Activated T-helper 1 cell treated with Interleukin-2 at 50 U/mL for 16 hours (primary cell): ENCODE data around the gene ZNF80.
A peak's percentile ranks its signal among the peaks of the same experiment; 100 is the strongest.

ENCODE experiments used
- DNase-seq: peaks from one replicate; pipeline ENCODE4 v3.0.0-alpha.2; 2020; ENCODE audit warnings: low read depth

ZNF80 gene

DNA sequence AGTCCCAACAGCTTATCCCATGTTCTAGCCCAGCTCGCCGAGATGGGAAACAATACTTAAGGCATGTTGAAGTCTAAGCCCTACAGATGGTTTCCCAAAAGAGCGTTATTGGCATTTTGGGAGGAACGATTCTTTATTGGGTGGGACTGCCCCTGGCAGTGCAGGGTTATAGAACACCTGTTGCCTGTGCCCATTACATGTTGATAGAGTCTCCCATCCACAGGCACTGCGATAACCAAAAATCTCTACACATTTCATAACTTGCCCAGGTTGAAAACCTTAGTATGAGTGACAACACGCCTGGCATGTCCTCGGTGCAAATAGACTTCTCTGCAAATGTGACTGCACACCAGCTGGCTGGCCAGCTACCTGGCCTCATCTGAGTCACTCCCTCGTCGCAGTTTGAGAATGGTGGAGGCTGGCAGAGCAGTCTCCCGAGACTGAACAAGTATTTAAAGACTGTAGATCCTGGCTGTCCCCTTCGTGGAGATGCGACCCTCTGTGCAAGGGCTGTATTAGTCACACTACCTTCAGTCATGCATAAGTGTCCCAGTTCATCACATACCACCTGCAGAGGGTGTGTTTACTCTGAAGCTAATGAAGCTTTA lies 18.7 kb downstream of the ZNF80 start:
- DNase-seq, result no peak

DNA sequence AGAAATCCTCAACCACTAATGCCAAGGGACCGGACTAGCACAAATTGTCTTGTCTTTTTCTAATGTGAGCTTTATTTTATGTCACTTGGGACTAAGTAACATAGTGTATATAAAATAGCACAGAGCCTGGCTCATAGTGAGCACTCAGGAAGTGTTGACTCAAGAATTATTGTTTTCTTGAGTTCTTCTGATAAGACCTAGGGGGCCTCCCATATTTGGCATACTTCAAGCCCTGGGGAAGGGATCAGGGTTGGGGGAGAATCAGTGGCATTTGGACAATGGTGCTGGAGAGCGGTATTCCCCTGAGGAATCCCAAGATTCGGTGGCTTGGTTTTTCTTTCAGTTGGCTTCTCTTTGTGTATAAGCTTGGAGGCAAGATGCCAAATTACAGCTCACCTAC lies 19.4 kb downstream of the ZNF80 start:
- DNase-seq, result no peak

DNA sequence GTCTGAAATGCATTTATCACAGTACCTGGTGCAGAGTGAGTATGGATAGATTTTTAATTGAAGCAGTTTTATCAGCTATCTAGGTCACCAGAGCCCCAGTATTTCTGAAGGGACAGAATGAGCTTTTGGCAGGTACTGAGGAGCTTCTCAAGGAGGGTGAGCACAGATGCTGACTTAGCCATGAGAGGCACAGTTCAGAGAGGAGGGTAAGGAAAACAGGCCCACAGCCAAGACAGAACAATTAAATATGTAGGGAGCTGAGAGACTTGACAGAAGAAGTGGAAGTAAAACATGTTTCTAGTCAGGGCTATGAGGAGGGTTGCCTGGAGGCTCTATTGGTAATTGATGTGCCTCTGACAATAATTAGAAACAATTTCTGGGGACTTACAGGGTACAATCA lies 20.1 kb downstream of the ZNF80 start:
- no peak for DNase-seq

DNA sequence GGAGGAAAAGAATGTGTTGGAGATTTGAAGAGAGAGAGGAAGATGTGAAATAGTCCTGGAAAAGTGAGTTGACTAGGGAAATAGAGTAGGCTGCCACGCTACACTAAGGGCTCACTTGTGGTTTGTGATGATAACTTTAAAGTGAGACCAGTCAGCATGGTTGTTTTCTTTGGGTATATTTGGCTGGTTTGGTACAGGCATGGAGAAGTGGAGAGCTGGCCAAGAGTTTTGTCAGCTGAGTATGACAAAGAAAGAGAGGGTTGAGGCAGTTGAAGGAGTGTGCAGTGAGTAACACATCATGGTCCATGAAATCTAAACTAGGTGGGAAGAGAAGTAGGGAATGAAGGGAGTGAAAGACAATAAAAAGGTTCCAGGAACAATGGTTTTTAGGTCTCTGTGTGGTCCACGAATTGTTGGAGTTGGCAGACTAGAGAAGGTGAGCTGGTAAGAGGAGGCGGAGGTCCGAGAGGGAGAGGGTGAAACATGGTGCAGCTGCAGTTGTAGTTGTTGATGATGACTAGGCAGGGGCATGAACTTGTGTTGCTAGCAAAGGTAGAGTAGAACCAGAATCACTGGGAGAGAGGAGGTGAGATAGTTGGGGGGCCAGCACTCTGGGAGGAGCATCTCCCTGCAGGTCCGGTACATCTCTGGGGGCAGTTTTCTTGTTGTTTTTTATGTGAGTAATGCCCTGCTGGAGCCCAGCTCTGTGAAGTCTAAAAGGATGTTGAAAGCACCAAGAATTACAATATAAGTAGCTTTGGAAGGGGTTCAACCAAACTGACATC lies 21.0 kb downstream of the ZNF80 start:
- DNase-seq, result no peak

DNA sequence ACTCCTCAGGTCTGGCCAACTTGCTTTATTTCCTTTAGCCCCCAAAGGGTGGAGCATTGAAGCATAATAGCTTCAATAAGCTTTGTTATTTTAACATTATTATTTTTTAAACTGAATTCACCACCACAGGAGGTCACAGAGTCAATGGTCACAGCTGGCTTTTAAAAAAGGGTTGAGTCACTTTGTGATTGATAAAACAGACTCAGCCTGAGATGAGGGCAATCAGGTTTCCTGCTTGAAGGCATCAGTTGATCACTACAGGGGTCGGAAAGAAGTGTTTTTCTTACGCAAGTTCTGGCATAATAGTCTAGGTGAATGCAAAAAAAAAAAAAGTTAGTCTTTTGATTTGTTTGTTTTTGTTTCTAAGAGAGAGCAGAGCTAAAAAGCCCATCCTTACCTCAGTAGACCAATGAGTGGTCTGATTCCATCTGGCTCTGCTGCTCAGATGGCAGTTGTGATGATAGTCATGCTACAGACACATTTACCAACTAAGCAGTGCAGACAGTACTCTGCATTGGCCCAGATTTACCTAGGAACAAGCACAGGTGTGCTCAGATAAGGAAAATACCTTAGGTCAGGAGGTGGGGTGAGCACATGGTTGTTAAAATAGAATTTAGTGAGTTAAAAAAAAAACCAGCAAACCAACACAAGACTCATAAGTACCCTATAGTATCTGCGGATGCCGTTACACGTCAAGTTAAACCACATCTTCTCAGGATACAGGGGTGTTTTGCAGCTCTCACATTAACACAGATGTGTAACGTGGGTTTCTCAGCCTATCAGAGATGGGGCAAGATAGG lies 22.6 kb downstream of the ZNF80 start:
- no peak for DNase-seq

DNA sequence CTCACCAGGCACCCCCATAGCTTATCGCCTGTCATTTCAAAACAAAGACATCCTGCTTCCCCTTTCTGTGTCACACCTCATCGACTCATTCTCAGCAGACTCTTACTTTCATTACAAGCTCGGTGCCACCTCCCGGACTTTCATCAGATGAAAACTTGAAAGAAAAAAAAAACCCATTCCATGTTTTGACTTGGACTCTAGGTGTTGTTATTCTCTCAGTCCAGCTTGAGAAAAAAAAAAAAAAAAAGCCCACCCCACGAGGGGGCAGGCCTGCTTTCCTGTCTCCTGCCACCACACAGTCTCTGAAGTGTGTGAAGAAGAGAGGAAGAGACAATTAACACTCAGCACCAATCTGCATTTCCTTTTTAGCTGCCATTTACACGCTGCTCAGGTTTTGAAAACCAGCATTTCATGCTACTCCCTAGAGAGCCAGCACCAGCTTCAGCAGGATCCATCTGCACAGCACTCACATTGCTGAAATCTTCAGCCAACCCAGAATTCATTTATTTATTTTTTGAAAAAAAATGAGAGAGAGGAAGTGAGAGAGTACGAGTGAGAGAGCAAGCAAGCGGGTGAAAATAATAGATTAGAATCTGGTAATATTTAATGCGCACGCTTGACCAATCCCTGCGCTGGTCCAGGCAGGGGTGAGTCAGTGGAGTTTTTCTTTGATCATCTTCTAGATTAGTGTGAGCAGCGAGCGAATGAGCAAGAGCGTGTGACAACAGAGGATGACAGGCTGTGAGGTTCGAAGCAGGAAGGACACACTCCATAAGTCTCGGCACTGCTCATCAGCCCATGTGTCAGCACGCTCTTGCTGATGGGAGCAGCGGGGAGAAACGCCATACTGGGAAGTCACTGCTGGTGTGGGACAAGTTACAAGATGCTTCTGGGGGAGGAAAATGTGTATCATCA lies 23.5 kb downstream of the ZNF80 start:
- DNase-seq, result peak; percentile 56

DNA sequence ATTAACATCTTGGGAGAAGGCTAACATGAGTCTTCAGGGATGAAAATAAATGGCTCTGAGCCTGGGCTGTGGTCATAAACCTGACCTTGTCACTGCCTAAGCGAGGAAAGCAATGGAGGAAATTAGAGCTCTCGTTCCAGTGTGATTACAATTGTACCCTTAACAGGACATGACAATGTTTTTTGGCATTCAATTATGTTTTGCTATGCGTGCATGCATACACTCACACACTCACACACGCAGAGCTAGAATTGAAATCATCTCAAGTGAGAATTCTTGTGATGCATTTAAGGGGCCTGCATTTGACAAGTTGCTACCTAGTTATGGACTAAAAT lies 24.1 kb downstream of the ZNF80 start:
- no peak for DNase-seq

DNA sequence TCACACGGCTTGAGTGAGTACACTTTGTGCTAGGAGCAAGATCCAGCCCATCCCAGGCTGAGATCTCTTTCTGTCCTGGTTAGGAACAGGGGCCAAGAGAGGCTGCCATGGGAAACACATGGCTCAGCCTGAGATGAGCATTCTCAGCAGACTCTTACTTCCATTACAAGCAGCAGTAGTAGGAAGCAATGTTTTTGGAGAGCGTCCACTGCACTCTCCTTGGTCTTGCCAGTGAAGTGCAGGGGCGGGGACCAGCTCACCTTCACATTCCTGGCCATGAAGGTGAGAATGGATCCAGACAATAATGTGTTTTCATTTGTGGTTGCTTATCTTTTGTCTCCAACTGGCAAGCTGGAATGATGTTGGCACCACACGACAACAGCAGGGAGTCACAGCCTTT lies 24.7 kb downstream of the ZNF80 start:
- DNase-seq, result no peak

DNA sequence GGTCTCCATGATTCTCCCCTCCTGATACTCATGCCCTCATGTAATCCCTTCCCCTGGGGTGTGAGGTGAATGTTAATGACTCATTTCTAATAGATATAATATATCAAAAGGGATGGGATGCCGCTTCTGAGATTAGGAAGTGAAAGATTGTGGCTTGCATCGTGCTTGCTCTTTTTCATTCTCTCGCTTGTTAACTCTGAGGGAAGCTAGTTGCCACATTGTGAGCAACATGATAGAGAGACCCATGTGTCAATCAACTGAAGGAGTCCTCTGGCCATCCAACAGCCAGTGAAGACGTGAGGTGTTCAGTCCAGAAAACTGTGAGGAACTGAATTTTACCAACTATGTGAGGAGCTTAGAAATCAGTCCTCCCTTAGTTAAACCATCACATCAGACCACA lies 29.6 kb downstream of the ZNF80 start:
- no peak for DNase-seq

DNA sequence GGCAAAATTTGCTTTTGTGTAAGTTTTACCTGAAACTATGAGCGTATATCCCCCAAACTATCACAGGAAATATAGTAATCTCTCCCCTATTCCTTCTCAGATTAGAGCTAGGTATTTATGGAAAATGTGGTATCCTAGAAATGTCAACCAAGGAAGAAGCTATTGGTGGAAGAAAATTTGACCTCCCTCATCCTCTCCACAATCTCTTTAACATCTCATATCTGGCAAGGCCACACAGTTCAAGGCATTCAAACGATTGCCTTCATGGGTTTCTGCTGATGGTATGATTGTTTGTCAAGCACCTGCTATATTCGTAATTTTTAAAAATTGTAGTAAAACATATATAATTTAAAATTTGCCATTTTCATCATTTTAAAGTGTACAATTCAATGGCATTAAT lies 31.0 kb downstream of the ZNF80 start:
- no peak for DNase-seq

DNA sequence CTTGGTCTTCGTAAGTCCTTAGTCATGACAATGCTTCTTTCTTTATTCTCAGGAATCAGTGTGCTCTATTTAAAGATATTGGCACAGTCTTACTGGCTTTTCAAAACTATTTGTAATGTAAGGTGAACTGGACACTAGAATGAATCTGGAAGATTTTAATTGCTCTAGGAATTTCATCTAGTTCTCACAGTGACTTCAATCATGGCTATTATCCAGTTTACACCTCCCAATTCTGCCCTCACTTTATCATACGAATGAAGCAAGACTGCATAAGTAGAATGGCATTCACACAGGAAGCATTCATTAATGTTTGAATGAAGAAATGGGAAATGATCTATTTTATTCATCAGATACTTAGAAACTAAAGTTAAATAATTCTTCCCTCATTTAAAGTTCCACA lies 31.8 kb downstream of the ZNF80 start:
- DNase-seq, result no peak

DNA sequence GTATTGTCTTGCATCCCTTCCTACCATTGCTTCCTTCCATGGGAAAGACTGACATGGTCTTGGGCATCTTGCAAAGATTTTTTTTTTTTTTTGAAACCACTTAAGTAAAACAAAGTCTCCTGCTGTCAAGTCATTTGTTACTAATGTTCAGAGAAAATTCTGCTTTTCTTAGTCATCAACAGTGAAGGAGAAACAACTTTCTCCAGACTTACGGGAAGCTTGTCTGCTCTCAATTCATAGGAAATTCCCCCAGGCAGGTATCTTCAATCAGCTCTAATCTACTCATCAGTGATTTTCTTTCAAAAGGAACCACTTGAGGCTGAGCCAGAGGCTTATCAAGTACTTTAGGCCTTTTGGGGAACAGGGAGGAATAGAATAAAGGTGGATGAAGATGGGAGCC lies 42.6 kb downstream of the ZNF80 start:
- no peak for DNase-seq

DNA sequence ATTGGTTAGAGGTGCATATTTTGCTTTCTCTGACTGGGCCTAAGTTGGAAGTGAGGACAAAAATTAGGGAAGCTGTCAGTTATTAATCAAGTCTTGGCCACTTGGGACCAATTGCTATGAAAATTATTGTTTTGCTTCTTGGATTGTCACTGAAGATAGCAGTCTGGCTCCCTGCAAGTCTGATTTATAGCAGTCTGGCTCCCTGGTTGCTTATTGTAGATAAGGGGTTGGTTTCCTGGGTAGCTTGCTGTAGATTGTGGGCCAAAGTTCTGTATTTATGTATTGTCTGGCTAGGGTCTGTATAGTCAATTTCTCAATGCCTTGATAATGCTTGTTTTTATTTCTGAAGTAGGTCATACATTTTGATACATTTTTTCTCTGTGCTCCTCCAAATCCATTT lies 45.2 kb downstream of the ZNF80 start:
- no peak for DNase-seq

DNA sequence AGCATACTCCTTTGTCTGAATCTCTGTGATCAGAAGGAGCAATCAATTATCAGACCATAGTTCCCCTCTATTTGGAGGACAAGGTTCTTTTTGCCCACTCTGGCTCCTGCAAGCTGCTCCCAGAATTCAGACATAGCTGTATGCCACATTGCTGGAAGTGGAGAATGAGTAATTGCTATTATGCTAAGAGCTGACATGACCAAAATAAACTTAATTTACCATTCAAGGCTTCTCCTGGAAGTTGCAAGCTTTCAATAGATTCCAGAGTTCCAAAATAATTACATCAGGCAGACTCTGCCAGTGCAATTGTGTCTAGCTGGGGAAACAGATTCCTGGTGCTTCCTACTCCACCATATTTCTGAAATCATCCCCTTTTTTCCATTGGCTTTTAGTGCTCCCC lies 50.9 kb downstream of the ZNF80 start:
- DNase-seq, result no peak
